ENCODE results near the gene HNRNPR. TPM values are rescaled to one million over a fixed set of nuclear protein-coding genes. Genes with fewer than 3 reads are reported as not detected.

The HNRNPR gene
- total and polyA plus RNA-seq, 2 donors (not counting 1 experiment from before 2014, with no cell fraction given): 59.1 to 141 TPM

DNA sequence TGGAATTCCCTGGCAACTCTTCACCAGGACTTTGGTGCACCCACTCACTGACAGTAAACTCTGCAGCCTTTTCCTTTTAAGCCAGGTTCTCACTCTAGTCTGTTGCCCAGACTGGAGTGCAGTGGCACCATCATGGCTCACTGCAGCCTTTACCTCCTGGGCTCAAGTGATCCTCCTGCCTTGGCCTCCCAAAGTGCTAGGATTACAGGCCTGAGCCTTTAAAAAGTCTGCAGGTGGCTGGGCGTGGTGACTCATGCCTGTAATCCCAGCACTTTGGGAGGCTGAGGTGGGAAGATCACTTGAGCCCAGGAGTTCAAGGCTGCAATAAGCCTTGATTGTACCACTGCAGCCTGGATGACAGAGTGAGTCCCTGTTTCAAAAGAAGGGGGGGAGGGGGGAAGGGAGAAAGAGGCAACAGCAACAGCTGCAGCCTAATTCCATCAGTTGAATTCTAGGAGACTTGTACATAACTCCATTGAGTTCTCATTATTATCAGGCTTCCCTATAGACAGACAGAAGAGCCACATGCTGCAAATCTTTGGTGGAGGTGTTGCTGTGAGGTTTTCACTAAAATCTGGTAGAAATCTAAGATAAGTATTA lies 8.1 kb upstream of the HNRNPR start:
- no peak for DNase-seq (ENCODE audit: low read depth in 2 of 2)
- Histone ChIP-seq H3K9ac (ENCODE audit: insufficient read depth, low read length) (no peak overlapping the region), H3K36me3 (ENCODE audit: control insufficient read depth, insufficient read depth, low read length) (no peaks in the 10 kb centered on the region), H3K79me2 (ENCODE audit: control insufficient read depth, insufficient read depth, low read length) (no peaks in the 10 kb centered on the region), H3K4me1 (ENCODE audit: control insufficient read depth, extremely low read depth, insufficient read depth, low read length) (no peaks in the 10 kb centered on the region), H3K27ac (ENCODE audit: insufficient read depth, low read length) (no peak overlapping the region), H3K4me2 (ENCODE audit: extremely low read depth, insufficient read depth, low read length) (no peak overlapping the region), H2AFZ (ENCODE audit: low read length) (no peak overlapping the region), H3K27me3 (ENCODE audit: control insufficient read depth, insufficient read depth, low read length) (no peaks in the 10 kb centered on the region), H3K4me3 (replicated peaks in 1 of 4; ENCODE audit: control extremely low read depth in 1 of 4, insufficient read depth in 1 of 4, low read depth in 3 of 4, low read length in 4 of 4) (no peak overlapping the region), H3K9me3 (ENCODE audit: control insufficient read depth, insufficient read depth, low read depth, low read length) (no peaks in the 10 kb centered on the region), H4K20me1 (ENCODE audit: control insufficient read depth, extremely low read depth, insufficient read depth, low read length) (no peaks in the 10 kb centered on the region)
- TF ChIP-seq EZH2 (IDR thresholded peaks at IDR 0.05; ENCODE audit: low read length, missing control alignments) (no peak), CTCF (conservative IDR thresholded peaks at IDR 0.05 in 1 of 2, IDR thresholded peaks at IDR 0.05 in 1 of 2; ENCODE audit: low read depth in 1 of 2, low read length in 2 of 2) (no peak)

DNA sequence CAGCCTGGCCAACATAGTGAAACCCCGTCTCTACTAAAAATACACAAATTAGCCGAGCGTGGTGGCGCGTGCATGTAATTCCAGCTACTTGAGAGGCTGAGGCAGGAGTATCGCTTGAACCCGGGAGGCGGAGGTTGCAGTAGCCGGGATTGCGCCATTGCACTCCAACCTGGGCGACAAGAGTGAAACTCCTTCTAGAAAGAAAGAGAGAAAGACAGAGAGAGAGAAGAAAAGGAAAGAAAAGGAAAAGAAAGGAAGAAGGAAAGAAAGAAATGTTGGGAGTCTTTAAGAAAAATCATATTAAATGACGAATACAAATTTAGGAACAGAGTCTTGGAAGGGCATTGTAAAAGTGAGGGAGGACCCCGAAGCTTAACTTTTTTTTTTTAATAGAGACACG lies 1.8 kb upstream of the HNRNPR start:
- H3K27ac ChIP-seq (ENCODE audit: insufficient read depth, low read length): no peak overlapping the region
- H4K20me1 ChIP-seq (ENCODE audit: control insufficient read depth, extremely low read depth, insufficient read depth, low read length): peaks cover 3% of the 10 kb centered on the region
- TF ChIP-seq EZH2 (IDR thresholded peaks at IDR 0.05; ENCODE audit: low read length, missing control alignments) (no peak), CTCF (conservative IDR thresholded peaks at IDR 0.05 in 1 of 2, IDR thresholded peaks at IDR 0.05 in 1 of 2; ENCODE audit: low read depth in 1 of 2, low read length in 2 of 2) (no peak)
- H3K9me3 ChIP-seq (ENCODE audit: control insufficient read depth, insufficient read depth, low read depth, low read length): no peaks in the 10 kb centered on the region
- H3K4me3 ChIP-seq (replicated peaks in 1 of 4; ENCODE audit: control extremely low read depth in 1 of 4, insufficient read depth in 1 of 4, low read depth in 3 of 4, low read length in 4 of 4): no peak overlapping the region
- peaks cover 28% of the 10 kb centered on the region for H3K79me2 ChIP-seq (ENCODE audit: control insufficient read depth, insufficient read depth, low read length)
- DNase-seq (ENCODE audit: low read depth in 2 of 2): no peak
- no peak overlapping the region for H3K4me2 ChIP-seq (ENCODE audit: extremely low read depth, insufficient read depth, low read length)
- no peak overlapping the region for H2AFZ ChIP-seq (ENCODE audit: low read length)
- no peaks in the 10 kb centered on the region for H3K36me3 ChIP-seq (ENCODE audit: control insufficient read depth, insufficient read depth, low read length)
- H3K27me3 ChIP-seq (ENCODE audit: control insufficient read depth, insufficient read depth, low read length): no peaks in the 10 kb centered on the region
- H3K4me1 ChIP-seq (ENCODE audit: control insufficient read depth, extremely low read depth, insufficient read depth, low read length): peaks cover 1% of the 10 kb centered on the region
- H3K9ac ChIP-seq (ENCODE audit: insufficient read depth, low read length): no peak overlapping the region

GRCh38 chr1:23344987-23345472 lies 946 bp upstream of the HNRNPR start:
- Histone ChIP-seq H3K9ac (ENCODE audit: insufficient read depth, low read length) (peak overlapping the region; percentile 74), H3K4me2 (ENCODE audit: extremely low read depth, insufficient read depth, low read length) (peak overlapping the region; percentile 98), H3K4me1 (ENCODE audit: control insufficient read depth, extremely low read depth, insufficient read depth, low read length) (peaks cover 5% of the 10 kb centered on the region), H3K4me3 (replicated peaks in 1 of 4; ENCODE audit: control extremely low read depth in 1 of 4, insufficient read depth in 1 of 4, low read depth in 3 of 4, low read length in 4 of 4) (peak overlapping the region; percentile 43 to 71 (median 60)), H3K27ac (ENCODE audit: insufficient read depth, low read length) (peak overlapping the region; percentile 86), H4K20me1 (ENCODE audit: control insufficient read depth, extremely low read depth, insufficient read depth, low read length) (peaks cover 3% of the 10 kb centered on the region), H3K27me3 (ENCODE audit: control insufficient read depth, insufficient read depth, low read length) (no peaks in the 10 kb centered on the region), H3K36me3 (ENCODE audit: control insufficient read depth, insufficient read depth, low read length) (no peaks in the 10 kb centered on the region), H3K79me2 (ENCODE audit: control insufficient read depth, insufficient read depth, low read length) (peaks cover 37% of the 10 kb centered on the region), H3K9me3 (ENCODE audit: control insufficient read depth, insufficient read depth, low read depth, low read length) (no peaks in the 10 kb centered on the region), H2AFZ (ENCODE audit: low read length) (peak overlapping the region; percentile 75)
- peak in 1 of 2 donors; percentile 16 for DNase-seq (ENCODE audit: low read depth in 2 of 2)
- TF ChIP-seq EZH2 (IDR thresholded peaks at IDR 0.05; ENCODE audit: low read length, missing control alignments): no peak

Measured in fibroblast of lung (primary cell).